Measurements from ENCODE around the gene THOC5.

THOC5 gene

GRCh38 chr22:29457730-29458129, 95.8 kb downstream of the THOC5 start (continued):
- TF ChIP-seq, protein P1, sequence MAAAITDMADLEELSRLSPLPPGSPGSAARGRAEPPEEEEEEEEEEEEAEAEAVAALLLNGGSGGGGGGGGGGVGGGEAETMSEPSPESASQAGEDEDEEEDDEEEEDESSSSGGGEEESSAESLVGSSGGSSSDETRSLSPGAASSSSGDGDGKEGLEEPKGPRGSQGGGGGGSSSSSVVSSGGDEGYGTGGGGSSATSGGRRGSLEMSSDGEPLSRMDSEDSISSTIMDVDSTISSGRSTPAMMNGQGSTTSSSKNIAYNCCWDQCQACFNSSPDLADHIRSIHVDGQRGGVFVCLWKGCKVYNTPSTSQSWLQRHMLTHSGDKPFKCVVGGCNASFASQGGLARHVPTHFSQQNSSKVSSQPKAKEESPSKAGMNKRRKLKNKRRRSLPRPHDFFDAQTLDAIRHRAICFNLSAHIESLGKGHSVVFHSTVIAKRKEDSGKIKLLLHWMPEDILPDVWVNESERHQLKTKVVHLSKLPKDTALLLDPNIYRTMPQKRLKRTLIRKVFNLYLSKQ (tag by site-specific recombination; IDR thresholded peaks at IDR 0.05; ENCODE audit: borderline replicate concordance), result no peak
- no peak for TF ChIP-seq ZNF596 (tag by site-specific recombination; IDR thresholded peaks at IDR 0.05)
- TF ChIP-seq ZNF501 (tag by site-specific recombination; IDR thresholded peaks at IDR 0.05), result no peak
- TF ChIP-seq ZNF530 (tag by site-specific recombination; IDR thresholded peaks at IDR 0.05; ENCODE audit: low read depth), result no peak
- TF ChIP-seq ZNF350 (tag by site-specific recombination; IDR thresholded peaks at IDR 0.05), result no peak
- TF ChIP-seq ZNF354C (tag by site-specific recombination; IDR thresholded peaks at IDR 0.05; ENCODE audit: borderline replicate concordance, low read depth), result no peak
- peak; percentile 58; the same call in 1 of the 2 replicates for TF ChIP-seq ZNF76 (tag by site-specific recombination; IDR thresholded peaks at IDR 0.05; ENCODE audit: borderline replicate concordance, low read depth)
- peak; percentile 49 for TF ChIP-seq SP2 (tag by site-specific recombination; IDR thresholded peaks at IDR 0.05)
- no peak for TF ChIP-seq ZNF140 (tag by site-specific recombination; IDR thresholded peaks at IDR 0.05)
- TF ChIP-seq ZNF48 (tag by site-specific recombination; IDR thresholded peaks at IDR 0.05), result no peak
- no peak for TF ChIP-seq ZNF19 (tag by site-specific recombination; IDR thresholded peaks at IDR 0.05; ENCODE audit: low read depth)
- no peak for TF ChIP-seq ZNF692 (tag by site-specific recombination; IDR thresholded peaks at IDR 0.05)
- TF ChIP-seq GFI1B (tag by site-specific recombination; IDR thresholded peaks at IDR 0.05), result no peak
- TF ChIP-seq GLI4 (tag by site-specific recombination; IDR thresholded peaks at IDR 0.05), result no peak
- TF ChIP-seq ZNF423 (tag by site-specific recombination; IDR thresholded peaks at IDR 0.05), result no peak
- no peak for TF ChIP-seq ZBTB44 (tag by site-specific recombination; IDR thresholded peaks at IDR 0.05)
- peak; percentile 94 for TF ChIP-seq ZNF335 (tag by site-specific recombination; conservative IDR thresholded peaks at IDR 0.05)
- TF ChIP-seq PBX3 (CRISPR knock-in tag; IDR thresholded peaks at IDR 0.05), result no peak
- TF ChIP-seq SCRT2 (tag by site-specific recombination; IDR thresholded peaks at IDR 0.05), result no peak
- TF ChIP-seq ZNF221 (tag by site-specific recombination; IDR thresholded peaks at IDR 0.05; ENCODE audit: borderline replicate concordance), result no peak
- TF ChIP-seq, protein P2, sequence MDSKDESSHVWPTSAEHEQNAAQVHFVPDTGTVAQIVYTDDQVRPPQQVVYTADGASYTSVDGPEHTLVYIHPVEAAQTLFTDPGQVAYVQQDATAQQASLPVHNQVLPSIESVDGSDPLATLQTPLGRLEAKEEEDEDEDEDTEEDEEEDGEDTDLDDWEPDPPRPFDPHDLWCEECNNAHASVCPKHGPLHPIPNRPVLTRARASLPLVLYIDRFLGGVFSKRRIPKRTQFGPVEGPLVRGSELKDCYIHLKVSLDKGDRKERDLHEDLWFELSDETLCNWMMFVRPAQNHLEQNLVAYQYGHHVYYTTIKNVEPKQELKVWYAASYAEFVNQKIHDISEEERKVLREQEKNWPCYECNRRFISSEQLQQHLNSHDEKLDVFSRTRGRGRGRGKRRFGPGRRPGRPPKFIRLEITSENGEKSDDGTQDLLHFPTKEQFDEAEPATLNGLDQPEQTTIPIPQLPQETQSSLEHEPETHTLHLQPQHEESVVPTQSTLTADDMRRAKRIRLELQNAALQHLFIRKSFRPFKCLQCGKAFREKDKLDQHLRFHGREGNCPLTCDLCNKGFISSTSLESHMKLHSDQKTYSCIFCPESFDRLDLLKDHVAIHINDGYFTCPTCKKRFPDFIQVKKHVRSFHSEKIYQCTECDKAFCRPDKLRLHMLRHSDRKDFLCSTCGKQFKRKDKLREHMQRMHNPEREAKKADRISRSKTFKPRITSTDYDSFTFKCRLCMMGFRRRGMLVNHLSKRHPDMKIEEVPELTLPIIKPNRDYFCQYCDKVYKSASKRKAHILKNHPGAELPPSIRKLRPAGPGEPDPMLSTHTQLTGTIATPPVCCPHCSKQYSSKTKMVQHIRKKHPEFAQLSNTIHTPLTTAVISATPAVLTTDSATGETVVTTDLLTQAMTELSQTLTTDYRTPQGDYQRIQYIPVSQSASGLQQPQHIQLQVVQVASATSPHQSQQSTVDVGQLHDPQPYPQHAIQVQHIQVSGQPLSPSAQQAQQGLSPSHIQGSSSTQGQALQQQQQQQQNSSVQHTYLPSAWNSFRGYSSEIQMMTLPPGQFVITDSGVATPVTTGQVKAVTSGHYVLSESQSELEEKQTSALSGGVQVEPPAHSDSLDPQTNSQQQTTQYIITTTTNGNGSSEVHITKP (tag by site-specific recombination; IDR thresholded peaks at IDR 0.05), result peak; percentile 43; the same call in 1 of the 2 replicates
- no peak for TF ChIP-seq ZNF510 (tag by site-specific recombination; IDR thresholded peaks at IDR 0.05; ENCODE audit: insufficient replicate concordance)
- no peak for TF ChIP-seq ZBTB26 (tag by site-specific recombination; optimal IDR thresholded peaks at IDR 0.05)
- TF ChIP-seq ZNF488 (tag by site-specific recombination; IDR thresholded peaks at IDR 0.05), result no peak

Data from HEK293 (cell line).